ENCODE results near the gene YWHAG. TPM values are rescaled to one million over a fixed set of nuclear protein-coding genes. Genes with fewer than 3 reads are reported as not detected.
A peak's percentile ranks its signal among the peaks of the same experiment; 100 is the strongest.
"Not testable (repeated sequence)": the region's sequence is repeated elsewhere in the genome, so short reads cannot be mapped to it uniquely, and the experiment has no call there.

The YWHAG gene
- total RNA-seq, 4 donors from 2014 or later = 52.8 to 97.7 (median 66.3) TPM

- H3K36me3 ChIP-seq = peaks cover 0 to 17% (median 0%) of the 10 kb centered on the region in 3 donors
- H3K9me3 ChIP-seq = no peaks in the 10 kb centered on the region
- WGBS, 2 donors = 4 to 6% methylated on average over 14 to 20 of the region's 25 CpGs
- peak; percentile 27 for DNase-seq
- intact Hi-C loops (cut with DNase I) = loop anchor here (5.0 kb wide), 1 partner anchor 141 kb away; no protein-coding TSS in a partner anchor
- H3K4me1 ChIP-seq = peaks cover 13 to 44% (median 14%) of the 10 kb centered on the region in 3 donors
- H3K4me3 ChIP-seq = peak overlapping the region; percentile 51 to 77 (median 62)
- no peaks in the 10 kb centered on the region for H3K27me3 ChIP-seq
- H3K27ac ChIP-seq = peak overlapping the region; percentile 90 to 98 (median 95)
- TF ChIP-seq POLR2A (IDR thresholded peaks at IDR 0.05) = no peak
- TF ChIP-seq CTCF (IDR thresholded peaks at IDR 0.05) = peak in 4 of 6 experiments; percentile 38 to 73 (median 58)
These were observed 40.1 kb downstream of the YWHAG start for GRCh38 chr7:76318488-76319353.

- H3K36me3 ChIP-seq = peaks cover 0 to 12% (median 0%) of the 10 kb centered on the region in 3 donors
- H3K9me3 ChIP-seq = no peaks in the 10 kb centered on the region
- 0% methylated on average over 16 to 21 of the region's 50 CpGs for WGBS, 2 donors
These were observed 40.9 kb downstream of the YWHAG start for GRCh38 chr7:76317782-76318487.

GRCh38 chr7:76316984-76317781, 41.6 kb downstream of the YWHAG start:
- intact Hi-C loops (cut with DNase I) = loop anchor here (5.0 kb wide), 1 partner anchor 140 kb away; no protein-coding TSS in a partner anchor
- TF ChIP-seq CTCF (IDR thresholded peaks at IDR 0.05) (no peak), POLR2A (IDR thresholded peaks at IDR 0.05) (no peak)
- Histone ChIP-seq H3K27me3 (no peaks in the 10 kb centered on the region), H3K9me3 (no peaks in the 10 kb centered on the region), H3K4me3 (peak overlapping the region; percentile 51 to 77 (median 62)), H3K27ac (peak overlapping the region; percentile 90 to 98 (median 95)), H3K4me1 (peaks cover 13 to 42% (median 14%) of the 10 kb centered on the region in 3 donors), H3K36me3 (peaks cover 0 to 4% (median 0%) of the 10 kb centered on the region in 3 donors)
- 53 to 85% methylated on average over 3 to 13 of the region's 14 CpGs for WGBS, 2 donors
- DNase-seq = no peak

More at GRCh38 chr7:76317782-76318487, 40.9 kb downstream of the YWHAG start:
- peak overlapping the region; percentile 90 to 98 (median 95) for H3K27ac ChIP-seq
- peaks cover 13 to 45% (median 14%) of the 10 kb centered on the region in 3 donors for H3K4me1 ChIP-seq
- DNase-seq = peak; percentile 88
- intact Hi-C loops (cut with DNase I) = loop anchor here (5.0 kb wide), 1 partner anchor 141 kb away; no protein-coding TSS in a partner anchor
- H3K4me3 ChIP-seq = peak overlapping the region; percentile 51 to 77 (median 62)
- no peaks in the 10 kb centered on the region for H3K27me3 ChIP-seq
- peak in 3 of 4 donors; percentile 78 to 92 (median 84) for TF ChIP-seq POLR2A (IDR thresholded peaks at IDR 0.05)
- TF ChIP-seq CTCF (IDR thresholded peaks at IDR 0.05) = no peak

GRCh38 chr7:76315364-76315763, 43.4 kb downstream of the YWHAG start:
- H3K27me3 ChIP-seq = no peaks in the 10 kb centered on the region
- WGBS, 2 donors = 51 to 64% methylated on average over 5 of the region's 5 CpGs
- no peak overlapping the region for H3K4me3 ChIP-seq
- TF ChIP-seq POLR2A (IDR thresholded peaks at IDR 0.05) = no peak
- TF ChIP-seq CTCF (IDR thresholded peaks at IDR 0.05) = no peak
- DNase-seq = no peak
- H3K9me3 ChIP-seq = no peaks in the 10 kb centered on the region
- H3K4me1 ChIP-seq = peaks cover 14 to 55% (median 23%) of the 10 kb centered on the region in 3 donors
- no peaks in the 10 kb centered on the region for H3K36me3 ChIP-seq
- intact Hi-C loops (cut with DNase I) = loop anchor here (5.0 kb wide), 1 partner anchor 138 kb away; no protein-coding TSS in a partner anchor
- no peak overlapping the region for H3K27ac ChIP-seq

GRCh38 chr7:76314740-76315139, 44.1 kb downstream of the YWHAG start:
- 54 to 57% methylated on average over 6 of the region's 6 CpGs for WGBS, 2 donors
- intact Hi-C loops (cut with DNase I) = loop anchor here (5.0 kb wide), 1 partner anchor 137 kb away; no protein-coding TSS in a partner anchor
- not testable (repeated sequence) for H3K4me3 ChIP-seq, H3K9me3 ChIP-seq, DNase-seq, H3K36me3 ChIP-seq, H3K27me3 ChIP-seq
- Histone ChIP-seq H3K4me1 (peaks cover 14 to 60% (median 25%) of the 10 kb centered on the region in 3 donors), H3K27ac (peak overlapping the region in 1 of 4 donors; percentile 70)

All from esophagus squamous epithelium (tissue), 5 donors.